Measurements from ENCODE around the gene MPZL1. TPM values are rescaled to one million over a fixed set of nuclear protein-coding genes. Genes with fewer than 3 reads are reported as not detected.

Gene MPZL1
- total RNA-seq, 1 donor from 2014 or later: 69.7 TPM

GRCh38 chr1:167774710-167775109 is 52.9 kb downstream of the MPZL1 start:
- no peak overlapping the region for H3K27ac ChIP-seq
- intact Hi-C loops (cut with DNase I): no loop called here

GRCh38 chr1:167775178-167775577 is 53.4 kb downstream of the MPZL1 start:
- no peak overlapping the region for H3K4me3 ChIP-seq
- TF ChIP-seq POLR2AphosphoS5 (IDR thresholded peaks at IDR 0.05; ENCODE audit: insufficient read depth in 1 of 2, low read depth in 1 of 2) (no peak), CTCF (IDR thresholded peaks at IDR 0.05) (no peak), POLR2A (IDR thresholded peaks at IDR 0.05) (no peak)
- H3K4me1 ChIP-seq: peaks cover 25% of the 10 kb centered on the region
- intact Hi-C loops (cut with DNase I): no loop called here
- H3K9me3 ChIP-seq: no peaks in the 10 kb centered on the region
- H3K36me3 ChIP-seq: peaks cover 0 to 10% of the 10 kb centered on the region in 2 donors
- no peaks in the 10 kb centered on the region for H3K27me3 ChIP-seq
- H3K27ac ChIP-seq: no peak overlapping the region
- DNase-seq (ENCODE audit: extremely low spot score in 2 of 2): no peak

More at GRCh38 chr1:167774710-167775109, 52.9 kb downstream of the MPZL1 start:
- H3K4me1 ChIP-seq: peaks cover 25% of the 10 kb centered on the region
- TF ChIP-seq POLR2AphosphoS5 (IDR thresholded peaks at IDR 0.05; ENCODE audit: insufficient read depth in 1 of 2, low read depth in 1 of 2) (no peak), POLR2A (IDR thresholded peaks at IDR 0.05) (no peak), CTCF (IDR thresholded peaks at IDR 0.05) (no peak)
- peaks cover 0 to 10% of the 10 kb centered on the region in 2 donors for H3K36me3 ChIP-seq
- H3K4me3 ChIP-seq: no peak overlapping the region
- H3K9me3 ChIP-seq: no peaks in the 10 kb centered on the region
- H3K27me3 ChIP-seq: no peaks in the 10 kb centered on the region
- no peak for DNase-seq (ENCODE audit: extremely low spot score in 2 of 2)

- no peak for TF ChIP-seq POLR2A (IDR thresholded peaks at IDR 0.05)
- no peak for TF ChIP-seq CTCF (IDR thresholded peaks at IDR 0.05)
- TF ChIP-seq POLR2AphosphoS5 (IDR thresholded peaks at IDR 0.05; ENCODE audit: insufficient read depth in 1 of 2, low read depth in 1 of 2): no peak
- intact Hi-C loops (cut with DNase I): no loop called here
- H3K27me3 ChIP-seq: no peaks in the 10 kb centered on the region
- H3K4me3 ChIP-seq: no peak overlapping the region
- peaks cover 0 to 10% of the 10 kb centered on the region in 2 donors for H3K36me3 ChIP-seq
- H3K9me3 ChIP-seq: no peaks in the 10 kb centered on the region
- no peak overlapping the region for H3K27ac ChIP-seq
- no peak for DNase-seq (ENCODE audit: extremely low spot score in 2 of 2)
- peaks cover 25% of the 10 kb centered on the region for H3K4me1 ChIP-seq
Measured at GRCh38 chr1:167776151-167776550, 54.4 kb downstream of the MPZL1 start.

GRCh38 chr1:167776616-167777268 is 55.0 kb downstream of the MPZL1 start:
- Histone ChIP-seq H3K9me3 (no peaks in the 10 kb centered on the region), H3K4me3 (no peak overlapping the region), H3K4me1 (peaks cover 25% of the 10 kb centered on the region), H3K36me3 (peaks cover 0 to 6% of the 10 kb centered on the region in 2 donors), H3K27me3 (no peaks in the 10 kb centered on the region), H3K27ac (no peak overlapping the region)
- intact Hi-C loops (cut with DNase I): no loop called here
- DNase-seq (ENCODE audit: extremely low spot score in 2 of 2): no peak
- TF ChIP-seq POLR2A (IDR thresholded peaks at IDR 0.05) (no peak), CTCF (IDR thresholded peaks at IDR 0.05) (no peak), POLR2AphosphoS5 (IDR thresholded peaks at IDR 0.05; ENCODE audit: insufficient read depth in 1 of 2, low read depth in 1 of 2) (no peak)

GRCh38 chr1:167777269-167777650 is 55.5 kb downstream of the MPZL1 start:
- H3K27ac ChIP-seq: no peak overlapping the region
- no peak for TF ChIP-seq CTCF (IDR thresholded peaks at IDR 0.05)
- TF ChIP-seq POLR2AphosphoS5 (IDR thresholded peaks at IDR 0.05; ENCODE audit: insufficient read depth in 1 of 2, low read depth in 1 of 2): no peak
- no peak for TF ChIP-seq POLR2A (IDR thresholded peaks at IDR 0.05)
- no peaks in the 10 kb centered on the region for H3K27me3 ChIP-seq
- H3K9me3 ChIP-seq: no peaks in the 10 kb centered on the region
- H3K4me3 ChIP-seq: no peak overlapping the region
- intact Hi-C loops (cut with DNase I): no loop called here
- DNase-seq (ENCODE audit: extremely low spot score in 2 of 2): no peak
- peaks cover 25% of the 10 kb centered on the region for H3K4me1 ChIP-seq
- peaks cover 0 to 4% of the 10 kb centered on the region in 2 donors for H3K36me3 ChIP-seq

Measured in vagina (tissue), 2 donors.